Upper lobe of right lung (tissue), 1 donor: ENCODE results near the gene ZNF521. TPM values are rescaled to one million over a fixed set of nuclear protein-coding genes. Genes with fewer than 3 reads are reported as not detected.
A peak's percentile ranks its signal among the peaks of the same experiment; 100 is the strongest.

Experiments used
- ATAC-seq: fragments of 200-7000 bp; cut with Tn5 transposase; one replicate; pipeline ENCODE4 v1.9.1; 2020; ENCODE audit warnings: mild to moderate bottlenecking, moderate library complexity
- DNase-seq: peaks from one replicate; pipeline ENCODE4 v3.0.0-alpha.2; 2020
- H3K27ac ChIP-seq: fragments of 200-600 bp; one replicate; pipeline ENCODE4 v1.8.0; 2022
- H3K27me3 ChIP-seq: fragments of 200-600 bp; one replicate; pipeline ENCODE4 v1.8.0; 2022; ENCODE audit warnings: mild to moderate bottlenecking
- H3K36me3 ChIP-seq: fragments of 200-600 bp; one replicate; pipeline ENCODE4 v1.8.0; 2022
- H3K4me1 ChIP-seq: fragments of 200-600 bp; one replicate; pipeline ENCODE4 v1.8.0; 2022
- H3K4me3 ChIP-seq: fragments of 200-600 bp; one replicate; pipeline ENCODE4 v1.8.0; 2022; ENCODE audit warnings: mild to moderate bottlenecking
- H3K9me3 ChIP-seq: fragments of 200-600 bp; one replicate; pipeline ENCODE4 v1.8.0; 2022
- CTCF ChIP-seq: fragments of 200-600 bp; IDR thresholded peaks from one replicate; pipeline ENCODE4 v1.8.0; 2022; ENCODE audit warnings: antibody characterized with exemption
- intact Hi-C: fragments of 100-400 bp; cut with DNase I; formaldehyde crosslinking; loops from one replicate; pipeline ENCODE4 v1.11.0; 2022
- long read RNA-seq: library from polyadenylated mRNA; unstranded; transcript quantifications from one replicate; pipeline ENCODE4 v2.0.0, GENCODE V29; 2021
- total RNA-seq: library from RNA; stranded (reverse); fragmentation: NEBNext Ultra II Directional; extraction: Animal tissue kit (Norgen Biotek cat#: 25700); gene quantifications from one replicate; pipeline ENCODE4 v1.2.1, GENCODE V29; 2021
- donor health status: DM: no; HTN: yes; CAD: no; lungs with severe emphysema.

The ZNF521 gene
- total RNA-seq: 25.0 TPM
- long read RNA-seq, full-length matches to known transcripts: 9 of 26 reads
- long read RNA-seq, partial matches to known transcripts: 12 of 26 reads
- long read RNA-seq, other reads (novel, unspliced or antisense): 5 of 26 reads

GRCh38 chr18:25351777-25352628 is at the start of gene ZNF521:
ZNF521 (minus strand) TSS chr18:25352166; CDS start chr18:25350946, 1,220 bp downstream.
- Histone ChIP-seq H3K4me3 (peak within 1 kb of the TSS; percentile 76), H3K9me3 (no peaks in the 10 kb centered on the region), H3K36me3 (no peaks in the 10 kb centered on the region), H3K27me3 (peaks cover 16% of the 10 kb centered on the region), H3K4me1 (peaks cover 5% of the 10 kb centered on the region), H3K27ac (peak within 1 kb of the TSS; percentile 80)
- intact Hi-C loops: no loop called here
- peak; percentile 21 for TF ChIP-seq CTCF
- ATAC-seq (peak; percentile 97), DNase-seq (peak; percentile 88)

GRCh38 chr18:25399554-25399953 is 47.6 kb upstream of the ZNF521 start:
- H3K36me3 ChIP-seq: no peaks in the 10 kb centered on the region
- no peak overlapping the region for H3K4me3 ChIP-seq
- intact Hi-C loops: no loop called here
- no peak for ATAC-seq
- no peak overlapping the region for H3K27ac ChIP-seq
- no peak for DNase-seq
- no peak for TF ChIP-seq CTCF
- no peaks in the 10 kb centered on the region for H3K4me1 ChIP-seq
- H3K9me3 ChIP-seq: no peaks in the 10 kb centered on the region
- H3K27me3 ChIP-seq: no peaks in the 10 kb centered on the region

GRCh38 chr18:25392192-25392591 is 40.2 kb upstream of the ZNF521 start:
- Histone ChIP-seq H3K4me1 (no peaks in the 10 kb centered on the region), H3K4me3 (no peak overlapping the region), H3K27me3 (no peaks in the 10 kb centered on the region), H3K36me3 (no peaks in the 10 kb centered on the region), H3K9me3 (no peaks in the 10 kb centered on the region), H3K27ac (no peak overlapping the region)
- ATAC-seq (no peak), DNase-seq (no peak)
- no peak for TF ChIP-seq CTCF
- intact Hi-C loops: no loop called here

DNA sequence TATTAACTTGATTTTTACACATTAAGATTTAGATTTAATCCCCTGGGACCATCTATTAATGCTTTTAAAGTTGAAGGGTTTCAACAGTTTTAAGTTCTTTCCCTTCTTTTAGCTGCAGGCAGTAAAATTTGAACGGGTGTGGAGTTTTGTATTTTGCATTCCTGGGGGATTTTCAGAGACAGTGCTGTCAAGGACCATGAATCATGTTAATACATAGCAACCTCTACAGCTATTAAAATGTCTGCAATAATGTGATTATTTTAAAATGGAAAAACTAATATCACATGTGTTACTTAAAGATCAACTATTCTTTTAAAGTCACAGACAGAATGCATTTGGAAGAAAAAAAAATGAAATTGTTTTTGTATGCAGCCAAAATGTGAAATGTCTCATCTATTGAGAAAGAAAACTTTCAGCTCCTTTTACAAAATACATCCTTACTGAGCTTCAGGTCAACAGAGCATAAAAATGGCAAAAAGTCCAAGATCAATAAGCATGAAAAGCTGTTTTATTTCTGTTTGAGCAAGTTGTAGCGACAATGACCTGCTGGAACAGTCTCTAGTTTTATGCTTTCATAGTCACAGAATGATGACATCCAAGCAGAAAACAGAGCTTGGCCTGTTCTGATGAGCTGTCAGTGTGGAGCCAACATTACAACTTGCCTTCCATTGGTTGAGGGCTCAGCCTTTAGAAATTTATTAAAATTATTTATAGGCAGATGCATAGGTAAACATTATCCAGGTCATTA is 21.6 kb upstream of the ZNF521 start:
- TF ChIP-seq CTCF: no peak
- no peaks in the 10 kb centered on the region for H3K27me3 ChIP-seq
- DNase-seq: no peak
- no peaks in the 10 kb centered on the region for H3K4me1 ChIP-seq
- no peaks in the 10 kb centered on the region for H3K36me3 ChIP-seq
- ATAC-seq: no peak
- no peak overlapping the region for H3K4me3 ChIP-seq
- H3K9me3 ChIP-seq: no peaks in the 10 kb centered on the region
- intact Hi-C loops: no loop called here
- H3K27ac ChIP-seq: no peak overlapping the region

- no peak overlapping the region for H3K27ac ChIP-seq
- intact Hi-C loops: no loop called here
- H3K36me3 ChIP-seq: no peaks in the 10 kb centered on the region
- no peak for DNase-seq
- no peak for ATAC-seq
- no peaks in the 10 kb centered on the region for H3K27me3 ChIP-seq
- no peaks in the 10 kb centered on the region for H3K4me1 ChIP-seq
- no peak overlapping the region for H3K4me3 ChIP-seq
- TF ChIP-seq CTCF: no peak
- H3K9me3 ChIP-seq: no peaks in the 10 kb centered on the region
These were observed 18.4 kb upstream of the ZNF521 start for GRCh38 chr18:25370391-25370790.
